GM21576 (cell line): Measurements from ENCODE around the gene TENM3.

Source experiments
- ATAC-seq: cut with Tn5 transposase; IDR thresholded peaks from one replicate; pipeline ENCODE4 v1.9.1; 2021; ENCODE audit warnings: mild to moderate bottlenecking, moderate library complexity; ENCODE audit not compliant: unreplicated experiment

Gene TENM3

GRCh38 chr4:182711211-182711610 is 468.0 kb downstream of the TENM3 start:
- no peak for ATAC-seq

GRCh38 chr4:182715548-182715947 is 472.3 kb downstream of the TENM3 start:
- ATAC-seq: no peak

- ATAC-seq: no peak
These were observed 473.0 kb downstream of the TENM3 start for GRCh38 chr4:182716192-182716591.

- no peak for ATAC-seq
These were observed 474.8 kb downstream of the TENM3 start for GRCh38 chr4:182717788-182718583.

GRCh38 chr4:182724414-182724813 is 481.2 kb downstream of the TENM3 start:
- ATAC-seq: no peak

GRCh38 chr4:182729516-182729915 is 486.3 kb downstream of the TENM3 start:
- ATAC-seq: no peak

- ATAC-seq: no peak
These were observed 487.6 kb downstream of the TENM3 start for GRCh38 chr4:182730791-182731190.

- no peak for ATAC-seq
These were observed 493.0 kb downstream of the TENM3 start for GRCh38 chr4:182736207-182736606.

GRCh38 chr4:182738283-182739047 is 495.3 kb downstream of the TENM3 start:
- ATAC-seq: no peak

GRCh38 chr4:182740256-182740655 is 497.1 kb downstream of the TENM3 start:
- ATAC-seq: no peak

- ATAC-seq: no peak
These were observed 497.9 kb downstream of the TENM3 start for GRCh38 chr4:182741054-182741453.

- ATAC-seq: no peak
These were observed 498.7 kb downstream of the TENM3 start for GRCh38 chr4:182741914-182742313.

- ATAC-seq: no peak
These were observed 500.6 kb downstream of the TENM3 start for GRCh38 chr4:182743815-182744214.

GRCh38 chr4:182745237-182745636 is 502.0 kb downstream of the TENM3 start:
- ATAC-seq: no peak

GRCh38 chr4:182746876-182747275 is 503.7 kb downstream of the TENM3 start:
- ATAC-seq: no peak

- ATAC-seq: no peak
These were observed 505.1 kb downstream of the TENM3 start for GRCh38 chr4:182748283-182748682.

- no peak for ATAC-seq
These were observed 505.7 kb downstream of the TENM3 start for GRCh38 chr4:182748949-182749348.

- no peak for ATAC-seq
These were observed 506.5 kb downstream of the TENM3 start for GRCh38 chr4:182749667-182750167.

- ATAC-seq: no peak
These were observed 509.1 kb downstream of the TENM3 start for GRCh38 chr4:182752158-182752910.

- ATAC-seq: no peak
These were observed 511.7 kb downstream of the TENM3 start for GRCh38 chr4:182754895-182755294.

GRCh38 chr4:182756161-182756690 is 513.0 kb downstream of the TENM3 start:
- no peak for ATAC-seq
